Fibroblast of mammary gland (primary cell): Measurements from ENCODE around the gene ID4.

Source experiments
- DNase-seq: peaks from one replicate; pipeline ENCODE4 v3.0.0-alpha.2; 2010; ENCODE audit warnings: low read depth
- H3K4me3 ChIP-seq: 2 replicates; pipeline ENCODE4 v1.5.1; 2011; ENCODE audit warnings: low read depth, mild to moderate bottlenecking, low read length, moderate library complexity; ENCODE audit not compliant: control insufficient read depth
- TF ChIP-seq, protein P1 (sequence below): conservative IDR thresholded peaks from 2 replicates; pipeline ENCODE4 v1.5.1; 2011; ENCODE audit warnings: low read depth, low read length, inconsistent platforms; ENCODE audit not compliant: control insufficient read depth, insufficient read depth

Gene ID4, protein sequence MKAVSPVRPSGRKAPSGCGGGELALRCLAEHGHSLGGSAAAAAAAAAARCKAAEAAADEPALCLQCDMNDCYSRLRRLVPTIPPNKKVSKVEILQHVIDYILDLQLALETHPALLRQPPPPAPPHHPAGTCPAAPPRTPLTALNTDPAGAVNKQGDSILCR

GRCh38 chr6:19836799-19837510 is at the start of gene ID4:
ID4 (plus strand) TSS chr6:19837370; CDS start chr6:19837755, 385 bp downstream.
- TF ChIP-seq, protein P1, sequence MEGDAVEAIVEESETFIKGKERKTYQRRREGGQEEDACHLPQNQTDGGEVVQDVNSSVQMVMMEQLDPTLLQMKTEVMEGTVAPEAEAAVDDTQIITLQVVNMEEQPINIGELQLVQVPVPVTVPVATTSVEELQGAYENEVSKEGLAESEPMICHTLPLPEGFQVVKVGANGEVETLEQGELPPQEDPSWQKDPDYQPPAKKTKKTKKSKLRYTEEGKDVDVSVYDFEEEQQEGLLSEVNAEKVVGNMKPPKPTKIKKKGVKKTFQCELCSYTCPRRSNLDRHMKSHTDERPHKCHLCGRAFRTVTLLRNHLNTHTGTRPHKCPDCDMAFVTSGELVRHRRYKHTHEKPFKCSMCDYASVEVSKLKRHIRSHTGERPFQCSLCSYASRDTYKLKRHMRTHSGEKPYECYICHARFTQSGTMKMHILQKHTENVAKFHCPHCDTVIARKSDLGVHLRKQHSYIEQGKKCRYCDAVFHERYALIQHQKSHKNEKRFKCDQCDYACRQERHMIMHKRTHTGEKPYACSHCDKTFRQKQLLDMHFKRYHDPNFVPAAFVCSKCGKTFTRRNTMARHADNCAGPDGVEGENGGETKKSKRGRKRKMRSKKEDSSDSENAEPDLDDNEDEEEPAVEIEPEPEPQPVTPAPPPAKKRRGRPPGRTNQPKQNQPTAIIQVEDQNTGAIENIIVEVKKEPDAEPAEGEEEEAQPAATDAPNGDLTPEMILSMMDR: no peak
- peak; percentile 76 for DNase-seq
- H3K4me3 ChIP-seq: peak within 1 kb of the TSS; percentile 45

GRCh38 chr6:19788686-19789085 is 48.5 kb upstream of the ID4 start:
- DNase-seq: no peak
- TF ChIP-seq, protein P1: no peak

GRCh38 chr6:19789100-19789803 is 47.9 kb upstream of the ID4 start:
- H3K4me3 ChIP-seq: no peak overlapping the region
- TF ChIP-seq, protein P1: no peak
- no peak for DNase-seq

More at GRCh38 chr6:19788686-19789085, 48.5 kb upstream of the ID4 start:
- H3K4me3 ChIP-seq: no peak overlapping the region

- H3K4me3 ChIP-seq: no peak overlapping the region
- TF ChIP-seq, protein P1: no peak
- no peak for DNase-seq
These were observed 45.9 kb upstream of the ID4 start for GRCh38 chr6:19791267-19791666.

- TF ChIP-seq, protein P1: no peak
- DNase-seq: no peak
- no peak overlapping the region for H3K4me3 ChIP-seq
These were observed 42.0 kb upstream of the ID4 start for GRCh38 chr6:19795211-19795610.

- TF ChIP-seq, protein P1: no peak
- no peak overlapping the region for H3K4me3 ChIP-seq
- no peak for DNase-seq
These were observed 40.7 kb upstream of the ID4 start for GRCh38 chr6:19796452-19796851.
